HG03575 (cell line): ENCODE results near the gene ATP6V0D1.

ENCODE experiments used
- ATAC-seq: cut with Tn5 transposase; IDR thresholded peaks from one replicate; pipeline ENCODE4 v1.9.1; 2021; ENCODE audit not compliant: unreplicated experiment, insufficient number of reproducible peaks, low FRiP score; ENCODE audit errors: extremely low read depth

ATP6V0D1 gene

GRCh38 chr16:67448580-67448979 lies 32.4 kb downstream of the ATP6V0D1 start:
- no peak for ATAC-seq

DNA sequence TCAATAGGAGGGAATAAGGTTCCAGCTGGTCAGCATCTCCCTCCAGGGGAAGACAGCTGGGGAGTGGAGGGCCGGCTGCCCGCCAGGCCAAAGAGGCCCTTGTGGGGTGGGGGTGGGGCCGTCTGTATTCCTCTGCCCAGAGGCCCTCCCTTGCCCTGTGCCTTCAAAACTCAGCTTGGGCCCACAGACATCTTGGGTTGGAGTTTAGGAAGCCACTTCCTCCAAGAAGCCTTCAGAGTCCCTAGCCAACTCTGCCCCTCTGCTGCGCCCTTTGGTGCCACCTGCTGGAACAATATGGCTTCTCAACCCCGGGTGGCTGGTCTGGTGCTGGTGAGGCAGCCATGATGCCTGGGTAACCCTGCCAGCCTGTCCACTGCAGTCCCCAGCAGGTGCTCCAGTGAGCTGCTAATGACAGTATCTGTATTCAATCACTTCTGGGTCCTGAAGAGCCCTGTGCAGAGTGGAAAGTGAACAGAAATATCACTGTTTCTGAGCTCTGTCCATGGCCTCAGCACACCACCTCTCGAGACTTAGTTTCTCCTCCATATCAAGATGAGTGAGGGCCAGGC lies 33.4 kb downstream of the ATP6V0D1 start:
- ATAC-seq: no peak

DNA sequence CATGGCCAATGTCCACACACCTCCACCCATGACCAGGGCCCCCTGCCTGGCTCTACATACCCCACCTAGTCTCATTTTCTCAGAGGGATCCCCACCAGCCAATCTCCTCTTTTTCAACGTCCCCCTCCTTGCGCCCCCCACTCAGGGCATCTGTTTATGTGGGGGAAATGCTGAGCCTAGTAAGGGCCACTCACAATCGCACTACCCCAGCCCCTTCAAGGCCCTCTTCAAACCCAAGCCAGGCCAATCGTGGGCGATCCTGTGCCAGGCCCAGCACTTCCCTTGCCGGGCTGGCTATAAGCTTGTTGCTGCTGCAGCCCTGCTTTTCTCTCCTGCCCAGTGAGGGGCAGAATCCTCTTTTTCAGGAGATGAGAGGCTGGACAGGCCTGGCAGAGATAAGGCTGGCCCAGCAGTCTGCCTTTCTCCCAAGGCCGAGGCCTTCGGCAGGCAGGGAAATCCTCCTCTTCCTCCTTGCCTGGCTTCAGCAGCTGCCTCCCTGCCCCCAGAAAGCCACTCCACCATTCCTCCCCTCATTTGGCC lies 33.9 kb downstream of the ATP6V0D1 start:
- ATAC-seq: no peak

DNA sequence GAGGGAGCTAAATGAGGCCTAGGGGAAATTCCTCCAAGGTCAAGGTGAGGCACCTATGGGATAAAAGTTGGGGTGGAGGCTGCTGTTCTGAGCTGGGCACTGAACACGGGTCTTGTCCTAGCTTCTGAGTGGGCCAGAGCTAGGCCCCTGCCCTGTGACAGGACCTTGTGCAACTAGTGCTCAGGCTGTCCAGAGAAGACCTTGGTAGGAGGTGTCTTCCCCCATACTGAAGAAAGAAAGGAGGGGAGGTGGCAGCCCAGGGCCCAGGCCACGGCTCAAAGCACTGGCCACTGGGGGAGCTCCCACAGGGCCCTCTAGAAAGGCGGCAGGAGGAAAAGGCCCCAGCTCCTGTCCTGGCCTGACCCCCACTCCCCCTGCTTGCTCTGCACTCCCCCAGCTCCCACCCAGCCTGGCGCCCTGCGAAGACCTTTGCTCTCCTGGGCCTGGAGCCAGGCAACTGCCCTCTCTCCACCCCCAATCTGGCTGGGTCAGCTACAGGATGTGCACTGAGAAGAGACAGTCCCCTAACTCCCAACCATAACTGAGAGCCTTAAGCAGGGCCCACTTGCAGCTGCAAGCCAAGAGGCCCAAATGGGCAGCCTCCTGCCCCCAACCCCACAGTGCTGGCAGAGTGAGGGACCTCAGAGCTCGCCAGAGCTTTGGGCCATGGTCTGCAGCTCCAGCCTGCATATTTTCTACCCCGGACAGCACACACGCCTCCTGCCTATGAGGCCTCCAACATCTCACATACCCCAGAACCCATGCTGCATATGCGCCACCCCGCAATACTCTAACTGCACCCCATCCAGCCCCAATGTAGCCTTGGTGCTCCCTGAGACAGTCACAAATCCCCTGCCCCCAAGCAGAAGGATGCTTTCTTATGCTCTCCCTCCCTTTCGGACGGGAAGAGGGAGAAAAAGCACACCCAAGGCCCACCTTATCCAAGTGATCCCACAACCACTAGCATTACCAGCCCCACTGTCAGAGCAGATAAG lies 34.7 kb downstream of the ATP6V0D1 start:
- no peak for ATAC-seq

DNA sequence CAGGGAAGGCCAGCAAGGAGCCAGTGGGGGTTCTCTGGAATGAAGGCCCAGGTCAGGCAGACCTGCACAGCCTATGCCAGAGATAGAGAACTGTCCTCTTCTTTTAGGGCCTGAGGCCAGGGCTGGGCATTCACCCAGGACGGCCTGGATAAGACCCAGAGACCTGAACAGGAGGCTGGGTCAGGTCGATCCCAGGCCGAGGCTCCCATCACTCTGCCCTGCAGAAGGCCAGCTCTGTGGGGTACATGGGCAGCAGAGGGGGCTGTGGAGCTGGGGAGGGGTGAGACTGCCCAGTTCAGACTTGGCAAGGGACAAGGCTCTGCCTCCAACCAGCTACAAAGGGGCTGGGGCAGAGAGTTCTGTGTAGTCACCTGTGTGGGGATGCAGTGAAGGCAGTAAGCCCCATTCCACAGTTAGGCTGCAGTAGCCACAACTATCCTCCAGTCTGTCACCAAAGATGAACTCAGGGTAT lies 35.5 kb downstream of the ATP6V0D1 start:
- no peak for ATAC-seq

- no peak for ATAC-seq
Measured at GRCh38 chr16:67445126-67445426, 35.9 kb downstream of the ATP6V0D1 start.

DNA sequence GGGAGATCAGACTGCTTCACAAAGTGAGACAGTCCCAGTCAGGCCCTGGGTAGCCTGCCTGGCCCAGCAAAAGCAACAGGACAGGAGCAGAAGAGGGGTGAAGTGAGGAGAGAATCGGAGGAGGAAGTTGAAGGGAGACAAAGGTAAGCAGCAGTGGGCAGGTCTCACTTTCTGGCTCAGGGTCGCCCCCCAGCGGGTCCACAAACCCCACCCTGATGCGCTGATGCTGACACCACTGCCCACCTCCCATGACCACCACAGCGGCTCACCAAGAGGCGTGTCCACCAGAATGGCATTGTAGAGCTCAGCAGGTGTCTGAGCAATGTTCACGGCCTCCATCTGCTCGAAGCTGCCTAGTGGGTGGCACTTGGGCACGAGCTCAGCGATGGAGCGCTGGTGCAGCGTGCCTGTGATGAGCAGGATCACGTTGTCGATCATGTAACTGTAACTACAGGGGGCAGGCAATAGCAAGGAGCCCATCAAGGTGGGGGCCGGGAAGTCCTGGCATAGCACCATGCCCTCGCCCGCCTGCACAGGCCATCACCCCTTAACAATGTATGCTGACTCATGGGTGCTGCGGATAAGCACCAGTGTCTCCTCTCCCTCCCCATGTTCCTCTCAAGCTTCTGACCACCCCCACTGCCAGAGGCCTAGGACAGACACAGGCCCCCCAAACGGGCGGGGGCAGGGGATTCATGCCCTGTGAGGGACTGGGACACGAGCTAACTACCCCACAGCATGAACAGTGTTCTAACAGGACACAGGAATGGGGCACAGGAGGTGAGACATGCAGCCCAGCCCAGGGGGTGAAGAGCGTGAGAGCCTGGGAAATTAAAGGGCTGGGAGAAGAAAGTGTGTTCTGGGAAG lies 36.5 kb downstream of the ATP6V0D1 start:
- no peak for ATAC-seq

DNA sequence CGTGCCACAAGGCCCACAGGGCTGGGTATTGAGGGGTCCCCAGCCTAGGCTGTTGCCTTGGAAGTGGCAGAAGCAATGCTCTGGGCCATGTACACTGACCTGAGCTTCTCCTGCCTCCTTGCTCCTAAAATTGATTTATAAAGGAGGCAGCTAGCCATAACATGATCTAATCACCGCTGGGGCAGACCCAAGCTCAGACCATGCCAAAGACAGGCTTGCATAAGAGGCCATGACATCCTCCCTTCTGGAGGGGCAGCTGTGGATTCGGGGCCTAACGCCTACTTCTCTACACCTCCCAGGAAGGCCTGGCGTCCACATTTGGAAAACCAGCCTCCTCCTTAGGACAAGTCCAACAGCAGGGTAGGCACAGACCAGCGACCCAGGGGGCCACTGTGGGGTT lies 37.7 kb downstream of the ATP6V0D1 start:
- ATAC-seq: no peak

DNA sequence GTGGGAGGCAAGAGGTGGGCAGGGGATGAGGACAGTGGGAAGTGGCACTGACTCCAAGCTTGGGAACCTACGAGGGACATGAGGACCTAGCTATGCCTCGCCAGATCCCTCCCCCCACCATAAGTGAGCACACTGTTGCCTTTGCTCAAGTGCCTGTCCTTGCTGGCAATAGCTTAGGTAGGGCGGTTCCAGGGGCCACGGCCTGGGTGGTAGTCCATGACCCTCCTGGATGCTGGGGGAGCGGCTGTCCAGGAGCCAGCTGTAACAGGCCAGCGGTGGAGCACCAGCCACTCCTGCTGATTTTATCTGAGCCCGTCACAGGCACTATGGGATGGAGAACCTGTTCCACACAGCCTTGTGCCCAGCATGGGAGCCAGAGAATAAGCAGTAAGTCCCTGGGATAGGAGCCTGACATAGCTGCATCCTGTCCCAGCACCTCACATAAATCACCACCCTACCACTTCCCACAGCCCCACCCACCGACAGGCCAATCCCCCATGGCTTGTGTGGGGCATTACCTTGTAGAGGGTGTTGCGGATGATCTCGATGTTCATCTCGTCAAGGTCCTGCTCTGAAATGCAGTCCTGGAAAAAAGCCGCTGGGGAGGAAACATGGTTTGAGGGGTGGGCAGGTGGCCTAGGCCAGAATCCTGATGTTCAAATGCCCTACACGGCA lies 38.2 kb downstream of the ATP6V0D1 start:
- no peak for ATAC-seq

DNA sequence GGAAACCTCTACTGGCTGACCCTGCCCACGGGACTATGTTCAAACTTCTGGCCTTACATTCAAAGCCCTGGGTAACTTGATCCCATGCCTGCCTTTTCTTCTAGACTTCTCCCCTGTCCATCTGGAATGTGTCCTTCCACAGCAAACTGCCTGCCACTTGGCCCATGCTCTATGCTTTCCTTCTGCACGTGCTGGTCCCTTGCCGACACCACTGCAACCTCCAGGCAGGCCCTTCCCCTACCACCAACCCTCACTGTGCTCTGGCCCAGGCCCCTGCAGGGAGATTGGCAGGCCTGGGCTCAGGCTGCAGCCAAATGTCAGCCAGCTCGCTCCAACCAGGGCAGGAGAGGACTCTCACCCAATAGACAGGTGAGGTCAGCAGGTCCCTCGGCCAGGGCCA lies 39.0 kb downstream of the ATP6V0D1 start:
- ATAC-seq: no peak

GRCh38 chr16:67441271-67441753 lies 39.6 kb downstream of the ATP6V0D1 start:
- ATAC-seq: no peak

DNA sequence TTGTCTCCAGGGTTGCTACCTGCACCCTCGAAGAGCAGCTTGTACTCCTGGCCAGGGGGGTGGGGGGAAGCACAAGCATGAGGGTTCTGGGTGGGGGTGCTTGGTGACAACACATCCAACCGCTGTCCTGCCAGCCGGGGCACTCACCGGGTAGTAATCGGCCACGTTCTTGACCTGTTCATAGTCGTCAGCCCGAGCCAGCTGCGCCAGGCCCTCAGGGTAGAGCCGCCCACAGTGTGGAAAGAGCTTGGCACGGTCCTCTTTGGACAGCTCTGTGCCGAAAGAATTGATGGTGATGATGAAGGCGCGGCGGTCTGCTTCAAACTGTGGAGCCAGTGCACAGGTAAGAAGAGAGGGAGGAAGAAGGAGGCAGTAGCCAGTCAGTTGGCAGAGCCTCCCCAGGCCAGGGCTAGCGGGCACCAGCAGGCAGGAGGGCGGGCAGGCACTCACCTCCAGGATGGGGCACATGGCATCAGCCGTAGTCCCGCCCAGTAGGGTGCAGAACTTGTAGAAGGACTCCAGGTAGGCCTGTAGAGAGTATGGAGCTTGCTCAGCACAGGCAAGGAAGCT lies 42.0 kb downstream of the ATP6V0D1 start:
- ATAC-seq: no peak

GRCh38 chr16:67438098-67438791 lies 42.7 kb downstream of the ATP6V0D1 start:
- no peak for ATAC-seq

- no peak for ATAC-seq
Measured at GRCh38 chr16:67437513-67437912, 43.4 kb downstream of the ATP6V0D1 start.

DNA sequence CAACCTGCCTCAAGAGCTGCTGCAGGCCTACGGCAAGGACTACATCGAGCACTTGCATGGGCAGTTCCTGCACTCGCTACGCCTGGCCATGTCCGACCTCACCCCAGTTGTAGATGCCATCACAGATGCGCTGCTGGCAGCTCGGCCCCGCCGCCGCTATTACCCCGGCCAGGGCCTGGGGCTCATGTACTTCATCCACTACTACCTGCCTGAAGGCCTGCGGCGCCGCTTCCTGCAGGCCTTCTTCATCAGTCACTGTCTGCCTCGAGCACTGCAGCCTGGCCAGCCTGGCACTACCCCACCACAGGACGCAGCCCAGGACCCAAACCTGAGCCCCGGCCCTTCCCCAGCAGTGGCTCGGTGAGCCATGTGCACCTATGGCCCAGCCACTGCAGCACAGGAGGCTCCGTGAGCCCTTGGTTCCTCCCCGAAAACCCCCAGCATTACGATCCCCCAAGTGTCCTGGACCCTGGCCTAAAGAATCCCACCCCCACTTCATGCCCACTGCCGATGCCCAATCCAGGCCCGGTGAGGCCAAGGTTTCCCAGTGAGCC lies 44.2 kb downstream of the ATP6V0D1 start:
- ATAC-seq: no peak

DNA sequence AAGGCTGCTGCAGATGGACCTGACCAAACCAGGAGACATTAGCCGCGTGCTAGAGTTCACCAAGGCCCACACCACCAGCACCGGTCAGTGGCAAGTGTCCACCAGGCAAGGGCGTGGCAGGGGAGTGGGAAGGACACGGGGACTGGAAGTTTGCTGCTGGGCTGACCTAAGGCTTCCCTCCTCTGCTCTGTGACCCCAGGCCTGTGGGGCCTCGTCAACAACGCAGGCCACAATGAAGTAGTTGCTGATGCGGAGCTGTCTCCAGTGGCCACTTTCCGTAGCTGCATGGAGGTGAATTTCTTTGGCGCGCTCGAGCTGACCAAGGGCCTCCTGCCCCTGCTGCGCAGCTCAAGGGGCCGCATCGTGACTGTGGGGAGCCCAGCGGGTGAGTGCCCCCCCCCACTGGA lies 45.2 kb downstream of the ATP6V0D1 start:
- no peak for ATAC-seq

GRCh38 chr16:67433131-67433719 lies 47.7 kb downstream of the ATP6V0D1 start:
- no peak for ATAC-seq
